Natural killer cell (primary cell): ENCODE data around the gene ELOVL3. TPM values are rescaled to one million over a fixed set of nuclear protein-coding genes. Genes with fewer than 3 reads are reported as not detected.

ENCODE experiments used
- ATAC-seq, 3 donors: fragments of 150-1000 bp in 2 of 3; fragments of 200-7000 bp in 1 of 3; cut with Tn5 transposase; 1 replicate in 1 of 3; 2 replicates in 2 of 3; pipeline ENCODE4 v1.10.0; 2021; ENCODE audit warnings: mild to moderate bottlenecking in 2 of 3, moderate library complexity in 2 of 3
- DNase-seq, 2 donors: peaks; one replicate each; pipeline versions ENCODE4 v3.0.0 to v3.0.0-alpha.2; 2013 to 2021; ENCODE audit warnings: mixed read lengths in 1 of 2
- H3K27ac ChIP-seq: one replicate; pipeline ENCODE4 v1.5.1; 2013; ENCODE audit warnings: mild to moderate bottlenecking, low read length
- H3K27me3 ChIP-seq: one replicate; pipeline ENCODE4 v1.6.1; 2013; ENCODE audit warnings: low read length; ENCODE audit not compliant: control insufficient read depth, insufficient read depth
- H3K36me3 ChIP-seq: one replicate; pipeline ENCODE4 v1.6.1; 2013; ENCODE audit warnings: low read length; ENCODE audit not compliant: control insufficient read depth, insufficient read depth
- H3K4me1 ChIP-seq: one replicate; pipeline ENCODE4 v1.6.1; 2013; ENCODE audit warnings: low read length; ENCODE audit not compliant: control insufficient read depth, insufficient read depth
- H3K4me3 ChIP-seq: one replicate; pipeline ENCODE4 v1.5.1; 2013; ENCODE audit warnings: low read length
- H3K9me3 ChIP-seq: one replicate; pipeline ENCODE4 v1.6.1; 2013; ENCODE audit warnings: low read length; ENCODE audit not compliant: control insufficient read depth, insufficient read depth
- H3K27ac Mint-ChIP-seq, 2 donors: one replicate each; pipeline ENCODE4 v1.8.0; 2022; ENCODE audit warnings: mild to moderate bottlenecking in 2 of 2, mixed read lengths in 2 of 2, moderate library complexity in 1 of 2
- H3K27me3 Mint-ChIP-seq, 2 donors: one replicate each; pipeline ENCODE4 v1.8.0; 2022; ENCODE audit warnings: low read depth in 2 of 2, mixed read lengths in 2 of 2
- H3K36me3 Mint-ChIP-seq: one replicate; pipeline ENCODE4 v1.8.0; 2022; ENCODE audit warnings: mixed read lengths
- H3K4me1 Mint-ChIP-seq, 2 donors: one replicate each; pipeline ENCODE4 v1.8.0; 2022; ENCODE audit warnings: mixed read lengths in 2 of 2
- H3K4me3 Mint-ChIP-seq: one replicate; pipeline ENCODE4 v1.8.0; 2022; ENCODE audit warnings: mild to moderate bottlenecking, moderate library complexity, mixed read lengths
- H3K9me3 Mint-ChIP-seq, 2 donors: one replicate each; pipeline ENCODE4 v1.8.0; 2022; ENCODE audit warnings: mixed read lengths in 2 of 2
- WGBS: methylation state at CpG from one replicate; pipeline ENCODE4 v1.1.7; 2013; ENCODE audit warnings: missing lambda C conversion rate; ENCODE audit not compliant: insufficient coverage; 5-methylcytosine and 5-hydroxymethylcytosine counted together
- intact Hi-C: fragments of 100-400 bp; cut with micrococcal nuclease; formaldehyde crosslinking; loops from one replicate; pipeline ENCODE4 v1.14.2; 2022
- total RNA-seq, 4 donors: library from RNA; stranded (reverse); fragments of 120-200 nt in 1 of 4; gene quantifications; one replicate each; pipeline versions ENCODE4 v1.2.3 to v1.2.4, GENCODE V29; 2013 to 2022
- TF ChIP-seq, protein P1 (sequence below): fragments of 200-600 bp; IDR thresholded peaks from one replicate; pipeline ENCODE4 v1.8.0; 2022; ENCODE audit warnings: antibody characterized with exemption

Gene ELOVL3
- not detected for total RNA-seq
- total RNA-seq (2013), result not detected

- Histone ChIP-seq H3K36me3 (no peaks in the 10 kb centered on the region), H3K9me3 (no peaks in the 10 kb centered on the region), H3K27me3 (peaks cover 30% of the 10 kb centered on the region), H3K27ac (no peak within 1 kb of the TSS), H3K4me1 (peaks cover 24% of the 10 kb centered on the region), H3K4me3 (no peak within 1 kb of the TSS)
- Mint-ChIP-seq H3K9me3 (no peaks in the 10 kb centered on the region), H3K27me3 (peaks cover 10 to 38% of the 10 kb centered on the region in 2 donors), H3K27ac (peak within 1 kb of the TSS in 1 of 2 donors; percentile 63), H3K4me1 (peaks cover 21 to 32% of the 10 kb centered on the region in 2 donors), H3K36me3 (no peaks in the 10 kb centered on the region), H3K4me3 (peak within 1 kb of the TSS; percentile 69)
- TF ChIP-seq, protein P1, sequence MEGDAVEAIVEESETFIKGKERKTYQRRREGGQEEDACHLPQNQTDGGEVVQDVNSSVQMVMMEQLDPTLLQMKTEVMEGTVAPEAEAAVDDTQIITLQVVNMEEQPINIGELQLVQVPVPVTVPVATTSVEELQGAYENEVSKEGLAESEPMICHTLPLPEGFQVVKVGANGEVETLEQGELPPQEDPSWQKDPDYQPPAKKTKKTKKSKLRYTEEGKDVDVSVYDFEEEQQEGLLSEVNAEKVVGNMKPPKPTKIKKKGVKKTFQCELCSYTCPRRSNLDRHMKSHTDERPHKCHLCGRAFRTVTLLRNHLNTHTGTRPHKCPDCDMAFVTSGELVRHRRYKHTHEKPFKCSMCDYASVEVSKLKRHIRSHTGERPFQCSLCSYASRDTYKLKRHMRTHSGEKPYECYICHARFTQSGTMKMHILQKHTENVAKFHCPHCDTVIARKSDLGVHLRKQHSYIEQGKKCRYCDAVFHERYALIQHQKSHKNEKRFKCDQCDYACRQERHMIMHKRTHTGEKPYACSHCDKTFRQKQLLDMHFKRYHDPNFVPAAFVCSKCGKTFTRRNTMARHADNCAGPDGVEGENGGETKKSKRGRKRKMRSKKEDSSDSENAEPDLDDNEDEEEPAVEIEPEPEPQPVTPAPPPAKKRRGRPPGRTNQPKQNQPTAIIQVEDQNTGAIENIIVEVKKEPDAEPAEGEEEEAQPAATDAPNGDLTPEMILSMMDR, result no peak
- ATAC-seq (peak; percentile 91 to 95 (median 93)), DNase-seq (peak; percentile 77 to 93)
- WGBS, result 8% methylated on average over 47 of the region's 47 CpGs
- intact Hi-C loops, result loop anchor here (1.0 kb wide), 1 partner anchor 19 kb away; the partner anchor contains the start of gene GBF1
These were observed at the start of gene ELOVL3 for GRCh38 chr10:102225646-102226541. ELOVL3 (plus strand) TSS chr10:102226299; CDS start chr10:102226549, 250 bp downstream.

DNA sequence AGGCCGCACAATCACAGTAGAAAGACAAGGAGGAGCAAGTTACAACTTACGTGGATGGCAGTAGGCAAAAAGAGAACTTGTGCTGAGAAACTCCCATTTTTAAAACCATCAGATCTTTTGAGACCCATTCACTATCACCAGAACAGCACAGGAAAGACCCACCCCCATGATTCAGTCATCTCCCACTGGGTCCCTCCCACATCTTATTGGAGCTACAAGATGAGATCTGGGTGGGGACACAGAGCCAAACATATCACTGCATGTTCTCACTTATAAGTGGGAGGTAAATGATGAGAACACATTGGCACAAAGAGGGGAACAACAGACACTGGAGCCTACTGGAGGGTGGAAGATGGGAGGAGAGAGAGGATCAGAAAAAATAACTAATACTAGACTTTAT is 41.5 kb upstream of the ELOVL3 start:
- H3K4me3 ChIP-seq, result no peak overlapping the region
- peaks cover 11% of the 10 kb centered on the region for H3K4me1 ChIP-seq
- Mint-ChIP-seq H3K27ac (no peak overlapping the region), H3K27me3 (peaks cover 0 to 3% of the 10 kb centered on the region in 2 donors), H3K9me3 (no peaks in the 10 kb centered on the region), H3K36me3 (no peaks in the 10 kb centered on the region), H3K4me3 (no peak overlapping the region), H3K4me1 (peaks cover 8% of the 10 kb centered on the region in 2 donors)
- intact Hi-C loops, result no loop called here
- no peak overlapping the region for H3K27ac ChIP-seq
- no peak for ATAC-seq
- H3K36me3 ChIP-seq, result no peaks in the 10 kb centered on the region
- no peak for DNase-seq
- no peaks in the 10 kb centered on the region for H3K27me3 ChIP-seq
- WGBS, result 85% methylated on average over 2 of the region's 2 CpGs
- no peaks in the 10 kb centered on the region for H3K9me3 ChIP-seq
- TF ChIP-seq, protein P1, result no peak

DNA sequence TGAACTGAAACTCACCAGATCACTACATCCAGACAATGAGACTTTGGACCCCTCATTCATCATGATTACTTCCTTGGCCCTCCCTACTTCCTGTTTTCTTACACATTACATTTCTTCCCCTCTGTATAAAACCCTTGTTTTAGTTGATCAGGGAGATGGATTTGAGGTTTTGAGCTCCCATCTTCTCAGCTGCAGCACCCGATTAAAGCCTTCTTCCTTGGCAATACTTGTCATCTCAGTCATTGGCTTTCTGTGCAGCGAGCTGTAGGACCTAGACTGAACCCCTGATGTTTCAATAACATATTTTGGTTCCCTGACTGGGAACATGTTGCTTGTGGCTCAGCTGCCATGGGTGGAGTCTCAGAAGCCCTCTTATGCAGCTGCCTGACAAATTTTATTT is 40.8 kb upstream of the ELOVL3 start:
- ATAC-seq, result no peak
- no peak for DNase-seq
- Histone ChIP-seq H3K4me3 (no peak overlapping the region), H3K27ac (no peak overlapping the region), H3K4me1 (peaks cover 14% of the 10 kb centered on the region), H3K27me3 (no peaks in the 10 kb centered on the region), H3K9me3 (no peaks in the 10 kb centered on the region), H3K36me3 (no peaks in the 10 kb centered on the region)
- Mint-ChIP-seq H3K9me3 (no peaks in the 10 kb centered on the region), H3K27ac (no peak overlapping the region), H3K4me1 (peaks cover 10% of the 10 kb centered on the region in 2 donors), H3K27me3 (peaks cover 0 to 3% of the 10 kb centered on the region in 2 donors), H3K36me3 (no peaks in the 10 kb centered on the region), H3K4me3 (no peak overlapping the region)
- TF ChIP-seq, protein P1, result no peak
- intact Hi-C loops, result no loop called here
- WGBS, result 85% methylated on average over 2 of the region's 2 CpGs
